ENCODE measurements around the gene REXO5.

REXO5 gene

GRCh38 chr16:20765732-20766131 lies 40.6 kb upstream of the REXO5 start:
- Histone ChIP-seq H3K4me3 (ENCODE audit: low read depth in 1 of 2, low read length in 1 of 2) (no peak overlapping the region), H3K4me1 (ENCODE audit: control insufficient read depth in 1 of 2, insufficient read depth in 1 of 2, low read depth in 1 of 2, low read length in 1 of 2) (peaks cover 7 to 10% of the 10 kb centered on the region in 2 experiments), H3K27ac (no peak overlapping the region), H3K9me3 (no peaks in the 10 kb centered on the region), H3K36me3 (no peaks in the 10 kb centered on the region), H3K27me3 (no peaks in the 10 kb centered on the region)
- no peak for TF ChIP-seq CTCF (IDR thresholded peaks at IDR 0.05)

GRCh38 chr16:20766294-20766693 lies 40.0 kb upstream of the REXO5 start:
- no peak overlapping the region for H3K4me3 ChIP-seq (ENCODE audit: low read depth in 1 of 2, low read length in 1 of 2)
- H3K4me1 ChIP-seq (ENCODE audit: control insufficient read depth in 1 of 2, insufficient read depth in 1 of 2, low read depth in 1 of 2, low read length in 1 of 2) = peaks cover 7 to 10% of the 10 kb centered on the region in 2 experiments
- no peak for TF ChIP-seq CTCF (IDR thresholded peaks at IDR 0.05)
- H3K36me3 ChIP-seq = no peaks in the 10 kb centered on the region
- H3K27ac ChIP-seq = no peak overlapping the region
- no peaks in the 10 kb centered on the region for H3K9me3 ChIP-seq
- no peaks in the 10 kb centered on the region for H3K27me3 ChIP-seq

- Histone ChIP-seq H3K4me3 (ENCODE audit: low read depth in 1 of 2, low read length in 1 of 2) (no peak overlapping the region), H3K4me1 (ENCODE audit: control insufficient read depth in 1 of 2, insufficient read depth in 1 of 2, low read depth in 1 of 2, low read length in 1 of 2) (peaks cover 7 to 10% of the 10 kb centered on the region in 2 experiments), H3K36me3 (no peaks in the 10 kb centered on the region), H3K9me3 (no peaks in the 10 kb centered on the region), H3K27me3 (no peaks in the 10 kb centered on the region), H3K27ac (no peak overlapping the region)
- no peak for TF ChIP-seq CTCF (IDR thresholded peaks at IDR 0.05)
These were observed 38.8 kb upstream of the REXO5 start for GRCh38 chr16:20767577-20767976.

- Histone ChIP-seq H3K4me1 (ENCODE audit: control insufficient read depth in 1 of 2, insufficient read depth in 1 of 2, low read depth in 1 of 2, low read length in 1 of 2) (peaks cover 7 to 10% of the 10 kb centered on the region in 2 experiments), H3K36me3 (no peaks in the 10 kb centered on the region), H3K4me3 (ENCODE audit: low read depth in 1 of 2, low read length in 1 of 2) (no peak overlapping the region), H3K27me3 (no peaks in the 10 kb centered on the region), H3K27ac (no peak overlapping the region), H3K9me3 (no peaks in the 10 kb centered on the region)
- TF ChIP-seq CTCF (IDR thresholded peaks at IDR 0.05) = no peak
These were observed 38.2 kb upstream of the REXO5 start for GRCh38 chr16:20768121-20768520.

- Histone ChIP-seq H3K4me3 (ENCODE audit: low read depth in 1 of 2, low read length in 1 of 2) (no peak overlapping the region), H3K27ac (no peak overlapping the region), H3K36me3 (no peaks in the 10 kb centered on the region), H3K27me3 (no peaks in the 10 kb centered on the region), H3K9me3 (no peaks in the 10 kb centered on the region), H3K4me1 (ENCODE audit: control insufficient read depth in 1 of 2, insufficient read depth in 1 of 2, low read depth in 1 of 2, low read length in 1 of 2) (peaks cover 3 to 6% of the 10 kb centered on the region in 2 experiments)
- no peak for TF ChIP-seq CTCF (IDR thresholded peaks at IDR 0.05)
These were observed 37.5 kb upstream of the REXO5 start for GRCh38 chr16:20768818-20769217.

- H3K36me3 ChIP-seq = no peaks in the 10 kb centered on the region
- H3K27me3 ChIP-seq = no peaks in the 10 kb centered on the region
- H3K9me3 ChIP-seq = no peaks in the 10 kb centered on the region
- no peak overlapping the region for H3K27ac ChIP-seq
- H3K4me3 ChIP-seq (ENCODE audit: low read depth in 1 of 2, low read length in 1 of 2) = no peak overlapping the region
- no peaks in the 10 kb centered on the region for H3K4me1 ChIP-seq (ENCODE audit: control insufficient read depth in 1 of 2, insufficient read depth in 1 of 2, low read depth in 1 of 2, low read length in 1 of 2)
- no peak for TF ChIP-seq CTCF (IDR thresholded peaks at IDR 0.05)
These were observed 32.6 kb upstream of the REXO5 start for GRCh38 chr16:20773679-20774078.

Measured in neutrophil (primary cell).